NCI-H526 treated with DMSO at 0.1 percent for 48 hours (cell line): Measurements from ENCODE around the gene TLR5.

Source experiments
- DNase-seq: peaks from one replicate; lab custom pipeline; 2025; lab: John Stamatoyannopoulos, UW

Gene TLR5

GRCh38 chr1:223147409-223147808 is 4.4 kb upstream of the TLR5 start:
- no peak for DNase-seq

GRCh38 chr1:223146745-223147144 is 3.7 kb upstream of the TLR5 start:
- DNase-seq = no peak

GRCh38 chr1:223144914-223145313 is 1.9 kb upstream of the TLR5 start:
- no peak for DNase-seq

GRCh38 chr1:223144431-223144830 is 1.4 kb upstream of the TLR5 start:
- DNase-seq = no peak

- no peak for DNase-seq
Measured at GRCh38 chr1:223143537-223144248, 645 bp upstream of the TLR5 start.

- no peak for DNase-seq
Measured at GRCh38 chr1:223142269-223142668, 779 bp downstream of the TLR5 start.

GRCh38 chr1:223140611-223141405 is 2.2 kb downstream of the TLR5 start:
- DNase-seq = no peak

- no peak for DNase-seq
Measured at GRCh38 chr1:223137455-223138085, 5.5 kb downstream of the TLR5 start.

GRCh38 chr1:223136086-223136485 is 7.0 kb downstream of the TLR5 start:
- no peak for DNase-seq

GRCh38 chr1:223135176-223135942 is 7.7 kb downstream of the TLR5 start:
- no peak for DNase-seq

- peak; percentile 60 for DNase-seq
Measured at GRCh38 chr1:223133824-223134435, 9.1 kb downstream of the TLR5 start.

GRCh38 chr1:223133306-223133823 is 9.7 kb downstream of the TLR5 start:
- no peak for DNase-seq

- no peak for DNase-seq
Measured at GRCh38 chr1:223129229-223129901, 13.7 kb downstream of the TLR5 start.

- DNase-seq = no peak
Measured at GRCh38 chr1:223126741-223127140, 16.3 kb downstream of the TLR5 start.

GRCh38 chr1:223125766-223126165 is 17.3 kb downstream of the TLR5 start:
- DNase-seq = no peak

GRCh38 chr1:223123011-223123610 is 19.9 kb downstream of the TLR5 start:
- DNase-seq = no peak

- no peak for DNase-seq
Measured at GRCh38 chr1:223118418-223118817, 24.6 kb downstream of the TLR5 start.

GRCh38 chr1:223116950-223117349 is 26.1 kb downstream of the TLR5 start:
- no peak for DNase-seq

GRCh38 chr1:223114871-223115270 is 28.2 kb downstream of the TLR5 start:
- DNase-seq = no peak

- DNase-seq = no peak
Measured at GRCh38 chr1:223110952-223111351, 32.1 kb downstream of the TLR5 start.
